Measurements from ENCODE around the gene SEMA4A. TPM values are rescaled to one million over a fixed set of nuclear protein-coding genes. Genes with fewer than 3 reads are reported as not detected.
"Not testable (repeated sequence)": the region's sequence is repeated elsewhere in the genome, so short reads cannot be mapped to it uniquely, and the experiment has no call there.

The SEMA4A gene
- total RNA-seq, 1 donor from 2014 or later = 1.6 TPM

DNA sequence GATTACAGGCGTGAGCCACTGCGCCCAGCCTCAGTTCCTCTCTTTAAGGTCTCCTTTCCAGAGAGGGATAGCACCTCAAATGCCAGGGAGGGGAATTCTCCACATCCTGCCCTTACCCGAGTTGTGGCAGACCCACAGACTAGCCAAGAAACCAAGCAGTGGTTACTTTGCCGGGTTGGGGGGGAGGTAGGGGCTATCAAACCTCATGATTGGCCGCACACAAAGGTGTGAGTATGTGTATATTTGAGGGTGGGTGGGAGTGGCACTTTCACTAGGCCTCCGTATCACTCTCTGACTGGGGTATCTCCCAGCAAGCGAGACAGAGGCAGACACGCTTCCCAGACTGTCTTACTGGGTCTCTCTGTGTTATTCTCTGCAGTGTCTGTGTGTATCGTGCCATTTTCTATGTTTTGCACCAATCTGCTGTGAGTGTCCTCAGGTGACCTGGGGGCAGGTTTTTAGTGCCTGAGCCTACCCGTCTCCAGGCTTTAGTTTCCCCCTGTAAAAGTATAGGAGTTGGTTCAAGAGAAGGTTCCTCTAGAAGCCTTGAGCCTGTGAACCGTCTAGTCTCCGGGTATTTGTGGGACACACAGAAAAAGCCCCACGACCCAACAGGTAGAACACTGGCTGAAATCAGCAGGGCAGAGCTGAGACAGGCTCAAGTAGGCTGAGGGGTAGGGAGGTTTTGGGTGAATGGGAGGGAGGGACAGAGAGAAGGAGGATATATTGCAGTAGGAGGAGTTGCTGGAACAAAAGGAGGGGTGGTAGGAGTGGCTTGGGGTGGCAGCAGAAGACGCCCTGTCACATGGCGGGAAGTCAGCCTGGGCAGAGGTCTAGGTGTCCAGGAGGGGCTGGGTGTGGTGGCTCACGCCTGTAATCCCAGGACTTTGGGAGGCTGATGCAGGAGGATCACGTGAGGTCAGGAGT lies 28.6 kb upstream of the SEMA4A start:
- Mint-ChIP-seq H3K4me1 (ENCODE audit: low read depth) (peaks cover 98% of the 10 kb centered on the region), H3K4me3 (ENCODE audit: unreplicated experiment) (peak overlapping the region; percentile 69), H3K27me3 (ENCODE audit: low read depth) (no peaks in the 10 kb centered on the region), H3K9me3 (ENCODE audit: low read depth) (no peaks in the 10 kb centered on the region), H3K27ac (ENCODE audit: unreplicated experiment) (peak overlapping the region; percentile 98), H3K36me3 (ENCODE audit: low read depth) (peaks cover 2% of the 10 kb centered on the region)
- TF ChIP-seq, protein P1, sequence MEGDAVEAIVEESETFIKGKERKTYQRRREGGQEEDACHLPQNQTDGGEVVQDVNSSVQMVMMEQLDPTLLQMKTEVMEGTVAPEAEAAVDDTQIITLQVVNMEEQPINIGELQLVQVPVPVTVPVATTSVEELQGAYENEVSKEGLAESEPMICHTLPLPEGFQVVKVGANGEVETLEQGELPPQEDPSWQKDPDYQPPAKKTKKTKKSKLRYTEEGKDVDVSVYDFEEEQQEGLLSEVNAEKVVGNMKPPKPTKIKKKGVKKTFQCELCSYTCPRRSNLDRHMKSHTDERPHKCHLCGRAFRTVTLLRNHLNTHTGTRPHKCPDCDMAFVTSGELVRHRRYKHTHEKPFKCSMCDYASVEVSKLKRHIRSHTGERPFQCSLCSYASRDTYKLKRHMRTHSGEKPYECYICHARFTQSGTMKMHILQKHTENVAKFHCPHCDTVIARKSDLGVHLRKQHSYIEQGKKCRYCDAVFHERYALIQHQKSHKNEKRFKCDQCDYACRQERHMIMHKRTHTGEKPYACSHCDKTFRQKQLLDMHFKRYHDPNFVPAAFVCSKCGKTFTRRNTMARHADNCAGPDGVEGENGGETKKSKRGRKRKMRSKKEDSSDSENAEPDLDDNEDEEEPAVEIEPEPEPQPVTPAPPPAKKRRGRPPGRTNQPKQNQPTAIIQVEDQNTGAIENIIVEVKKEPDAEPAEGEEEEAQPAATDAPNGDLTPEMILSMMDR (IDR thresholded peaks at IDR 0.05) = no peak
- DNase-seq (ENCODE audit: low spot score) = no peak

DNA sequence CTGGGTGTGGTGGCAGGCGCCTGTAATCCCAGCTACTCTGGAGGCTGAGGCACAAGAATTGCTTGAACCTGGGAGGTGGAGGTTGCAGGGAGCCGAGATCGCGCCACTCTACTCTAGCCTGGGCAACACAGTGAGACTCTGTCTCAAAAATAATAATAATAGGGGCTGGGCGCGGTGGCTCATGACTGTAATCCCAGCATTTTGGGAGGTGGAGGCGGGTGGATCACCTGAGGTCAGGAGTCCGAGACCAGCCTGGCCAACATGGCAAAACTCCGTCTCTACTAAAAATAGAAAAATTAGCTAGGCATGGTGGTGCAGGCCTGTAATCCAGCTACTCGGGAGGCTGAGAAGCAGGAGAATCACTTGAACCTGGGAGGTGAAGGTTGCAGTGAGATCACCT lies 27.8 kb upstream of the SEMA4A start:
- H3K36me3 Mint-ChIP-seq (ENCODE audit: low read depth) = not testable (repeated sequence)
- H3K4me1 Mint-ChIP-seq (ENCODE audit: low read depth) = peaks cover 98% of the 10 kb centered on the region

DNA sequence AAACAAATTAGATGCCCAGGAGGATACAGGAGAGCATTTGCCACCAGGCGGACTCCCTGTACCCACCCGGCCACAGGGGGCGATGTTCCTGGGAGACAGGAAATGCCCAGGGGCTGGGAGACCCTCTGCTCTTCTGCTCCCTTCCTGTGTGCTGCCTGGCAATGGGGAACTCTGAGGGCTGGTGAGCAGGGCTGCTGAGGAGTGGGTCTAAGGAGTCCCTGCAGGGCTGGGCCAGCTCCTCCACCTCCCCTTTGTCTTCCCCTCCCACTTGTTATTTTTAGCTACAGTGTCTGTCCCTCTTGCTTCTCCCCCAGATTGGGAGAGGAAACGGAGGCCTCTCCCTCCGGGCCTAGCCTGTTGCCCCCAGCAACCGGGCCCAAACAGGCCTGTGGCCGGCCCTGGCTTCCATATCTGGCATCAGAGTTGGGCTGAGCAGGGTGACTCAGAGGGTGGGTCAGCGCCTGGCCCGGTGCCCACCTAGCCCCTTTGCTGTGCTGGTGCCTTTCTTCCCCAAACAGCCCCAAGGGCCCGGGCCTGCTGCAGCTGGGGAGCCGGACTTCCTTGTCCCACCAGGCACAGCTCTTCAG lies 27.2 kb upstream of the SEMA4A start:
- H3K27me3 Mint-ChIP-seq (ENCODE audit: low read depth) = no peaks in the 10 kb centered on the region
- TF ChIP-seq, protein P1 (IDR thresholded peaks at IDR 0.05) = peak; percentile 83
- H3K4me1 Mint-ChIP-seq (ENCODE audit: low read depth) = peaks cover 94% of the 10 kb centered on the region
- peaks cover 4% of the 10 kb centered on the region for H3K36me3 Mint-ChIP-seq (ENCODE audit: low read depth)
- H3K4me3 Mint-ChIP-seq (ENCODE audit: unreplicated experiment) = peak overlapping the region; percentile 54
- H3K9me3 Mint-ChIP-seq (ENCODE audit: low read depth) = no peaks in the 10 kb centered on the region
- DNase-seq (ENCODE audit: low spot score) = no peak
- peak overlapping the region; percentile 99 for H3K27ac Mint-ChIP-seq (ENCODE audit: unreplicated experiment)

More for the DNA sequence above, 27.8 kb upstream of the SEMA4A start:
- H3K9me3 Mint-ChIP-seq (ENCODE audit: low read depth); H3K27me3 Mint-ChIP-seq (ENCODE audit: low read depth); DNase-seq (ENCODE audit: low spot score): not testable (repeated sequence)
- H3K27ac Mint-ChIP-seq (ENCODE audit: unreplicated experiment) = peak overlapping the region; percentile 98
- H3K4me3 Mint-ChIP-seq (ENCODE audit: unreplicated experiment) = peak overlapping the region; percentile 47

DNA sequence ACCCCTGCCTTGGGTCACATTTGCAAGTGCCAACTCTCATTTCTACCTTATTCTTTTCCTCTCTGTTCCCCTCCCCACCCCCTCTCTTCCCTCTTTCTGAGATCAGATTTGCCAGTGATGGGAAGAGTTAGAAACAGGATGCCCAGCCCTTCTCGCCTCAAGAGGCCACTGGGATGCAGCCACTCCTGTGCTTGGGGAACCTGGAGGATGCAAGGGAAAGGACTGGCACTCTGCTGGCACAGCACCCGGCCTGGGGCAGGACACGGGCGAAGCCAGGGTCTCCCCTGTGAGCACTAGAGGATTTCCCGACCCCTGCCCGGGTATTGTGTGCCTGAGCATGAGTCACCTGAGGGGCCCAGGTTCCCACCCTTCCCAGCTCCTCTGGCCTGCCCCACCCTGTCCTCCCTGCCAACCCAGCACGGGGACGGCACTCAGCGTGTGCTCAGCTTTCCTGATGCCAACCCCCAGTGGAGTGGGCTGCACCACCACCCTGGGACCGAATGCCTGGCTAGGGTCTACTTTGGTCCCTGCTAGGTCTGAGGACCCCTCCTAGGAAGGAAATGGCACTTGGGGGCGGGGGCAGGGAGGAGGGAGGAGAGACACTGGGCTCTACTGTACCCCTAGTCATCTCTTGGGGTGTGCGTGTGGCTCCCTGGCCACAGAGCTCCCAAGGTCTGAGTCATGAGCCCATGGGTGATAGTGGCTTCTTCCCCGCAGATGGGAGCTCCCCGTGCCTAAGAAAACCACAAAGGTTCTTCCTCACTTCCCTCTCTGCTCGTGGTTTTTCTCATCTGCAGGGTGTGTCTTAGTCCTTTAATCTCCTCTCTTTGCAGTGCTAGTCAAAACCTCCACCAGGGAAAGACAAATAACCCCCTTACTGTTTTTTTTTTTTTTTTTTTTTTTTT lies 26.5 kb upstream of the SEMA4A start:
- peak; percentile 68 for DNase-seq (ENCODE audit: low spot score)
- Mint-ChIP-seq H3K4me1 (ENCODE audit: low read depth) (peaks cover 87% of the 10 kb centered on the region), H3K9me3 (ENCODE audit: low read depth) (no peaks in the 10 kb centered on the region), H3K4me3 (ENCODE audit: unreplicated experiment) (peak overlapping the region; percentile 54), H3K36me3 (ENCODE audit: low read depth) (peaks cover 8% of the 10 kb centered on the region), H3K27ac (ENCODE audit: unreplicated experiment) (peak overlapping the region; percentile 99), H3K27me3 (ENCODE audit: low read depth) (no peaks in the 10 kb centered on the region)
- TF ChIP-seq, protein P1 (IDR thresholded peaks at IDR 0.05) = no peak

DNA sequence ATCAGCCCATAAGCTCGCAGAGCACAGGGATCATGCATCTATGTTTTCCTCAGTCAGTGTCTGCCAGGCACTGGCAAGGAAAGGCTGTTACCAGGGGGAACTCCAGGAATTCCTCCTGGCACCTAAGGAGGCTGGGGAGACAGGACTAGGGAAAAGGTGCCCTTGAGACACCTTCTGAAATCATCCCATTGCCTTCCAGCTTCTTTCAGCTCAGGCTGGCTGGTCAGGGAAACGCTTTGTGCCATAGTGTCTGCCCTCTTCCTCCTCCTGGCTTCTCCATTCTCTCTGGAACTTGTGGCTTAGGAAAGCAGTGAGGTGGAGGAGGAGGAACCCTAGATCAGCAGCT lies 25.1 kb upstream of the SEMA4A start:
- H3K4me3 Mint-ChIP-seq (ENCODE audit: unreplicated experiment) = peak overlapping the region; percentile 53
- no peaks in the 10 kb centered on the region for H3K9me3 Mint-ChIP-seq (ENCODE audit: low read depth)
- H3K27ac Mint-ChIP-seq (ENCODE audit: unreplicated experiment) = peak overlapping the region; percentile 99
- peaks cover 73% of the 10 kb centered on the region for H3K4me1 Mint-ChIP-seq (ENCODE audit: low read depth)
- DNase-seq (ENCODE audit: low spot score) = no peak
- H3K27me3 Mint-ChIP-seq (ENCODE audit: low read depth) = no peaks in the 10 kb centered on the region
- TF ChIP-seq, protein P1 (IDR thresholded peaks at IDR 0.05) = no peak
- H3K36me3 Mint-ChIP-seq (ENCODE audit: low read depth) = peaks cover 8% of the 10 kb centered on the region

All from chondrocyte (in vitro differentiated cells).